Neural progenitor cell (in vitro differentiated cells): Measurements from ENCODE around the gene ZNF25.

Experiments used
- EZH2 ChIP-seq: fragments of 200-600 bp; sonication (generic); IDR thresholded peaks from 2 replicates; pipeline ENCODE4 v1.6.1; 2017; ENCODE audit warnings: antibody characterized with exemption, mild to moderate bottlenecking, moderate library complexity
- TF ChIP-seq, protein P1 (sequence below): fragments of 200-600 bp; sonication (generic); IDR thresholded peaks from 2 replicates; pipeline ENCODE4 v1.5.1; 2017; ENCODE audit warnings: antibody characterized with exemption, mild to moderate bottlenecking

DNA sequence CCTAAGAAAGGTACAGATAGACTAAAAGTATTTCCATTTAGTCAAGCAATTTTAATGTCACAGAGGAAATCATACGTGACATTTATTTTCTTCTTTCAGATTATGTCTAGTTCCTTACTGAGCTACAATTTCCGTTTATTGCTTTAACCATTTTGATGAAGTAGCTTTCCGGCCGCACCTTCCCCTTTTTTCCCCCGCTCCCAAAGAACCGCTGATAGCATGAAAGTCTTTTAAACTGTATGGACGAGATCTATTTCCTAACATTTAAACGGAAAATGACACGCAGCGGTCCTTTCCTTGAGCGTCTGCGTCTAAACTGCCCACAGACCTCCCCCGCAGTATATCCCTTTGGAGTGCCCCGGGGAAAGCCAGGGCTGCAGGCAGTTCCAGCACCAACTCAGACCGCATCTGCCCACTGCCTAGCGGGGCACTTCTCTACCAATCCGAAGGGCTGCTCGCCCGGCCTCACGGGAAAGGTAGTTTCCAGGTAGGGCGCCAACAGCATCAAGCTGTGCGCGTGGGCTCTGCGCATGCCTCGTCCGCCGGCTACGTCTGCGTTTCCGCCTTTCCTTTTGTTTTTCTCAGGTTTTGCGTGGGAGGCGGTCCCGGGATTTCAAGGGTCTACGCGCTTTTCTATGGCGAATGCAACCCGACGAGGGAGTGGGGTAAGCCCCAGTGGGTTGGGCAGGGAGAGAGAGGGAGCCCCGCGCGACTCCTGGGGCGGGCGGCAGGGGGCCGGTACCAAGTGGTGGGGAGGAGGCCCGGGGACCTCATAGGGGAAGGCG lies 33.9 kb upstream of the ZNF25 start, which contains the start of gene ZNF33A:
- TF ChIP-seq, protein P1, sequence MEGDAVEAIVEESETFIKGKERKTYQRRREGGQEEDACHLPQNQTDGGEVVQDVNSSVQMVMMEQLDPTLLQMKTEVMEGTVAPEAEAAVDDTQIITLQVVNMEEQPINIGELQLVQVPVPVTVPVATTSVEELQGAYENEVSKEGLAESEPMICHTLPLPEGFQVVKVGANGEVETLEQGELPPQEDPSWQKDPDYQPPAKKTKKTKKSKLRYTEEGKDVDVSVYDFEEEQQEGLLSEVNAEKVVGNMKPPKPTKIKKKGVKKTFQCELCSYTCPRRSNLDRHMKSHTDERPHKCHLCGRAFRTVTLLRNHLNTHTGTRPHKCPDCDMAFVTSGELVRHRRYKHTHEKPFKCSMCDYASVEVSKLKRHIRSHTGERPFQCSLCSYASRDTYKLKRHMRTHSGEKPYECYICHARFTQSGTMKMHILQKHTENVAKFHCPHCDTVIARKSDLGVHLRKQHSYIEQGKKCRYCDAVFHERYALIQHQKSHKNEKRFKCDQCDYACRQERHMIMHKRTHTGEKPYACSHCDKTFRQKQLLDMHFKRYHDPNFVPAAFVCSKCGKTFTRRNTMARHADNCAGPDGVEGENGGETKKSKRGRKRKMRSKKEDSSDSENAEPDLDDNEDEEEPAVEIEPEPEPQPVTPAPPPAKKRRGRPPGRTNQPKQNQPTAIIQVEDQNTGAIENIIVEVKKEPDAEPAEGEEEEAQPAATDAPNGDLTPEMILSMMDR = no peak
- no peak for TF ChIP-seq EZH2
